ENCODE data around the gene MAPKAPK2.

The MAPKAPK2 gene

GRCh38 chr1:206684003-206684402, 702 bp upstream of the MAPKAPK2 start:
- no peak for DNase-seq (ENCODE audit: low read depth)

GRCh38 chr1:206685334-206685768, 646 bp downstream of the MAPKAPK2 start:
- DNase-seq (ENCODE audit: low read depth), result no peak

GRCh38 chr1:206685769-206686477, 1.2 kb downstream of the MAPKAPK2 start:
- DNase-seq (ENCODE audit: low read depth), result peak; percentile 51

- no peak for DNase-seq (ENCODE audit: low read depth)
Measured at GRCh38 chr1:206686478-206687249, 2.0 kb downstream of the MAPKAPK2 start.

GRCh38 chr1:206687251-206687914, 2.7 kb downstream of the MAPKAPK2 start:
- no peak for DNase-seq (ENCODE audit: low read depth)

- no peak for DNase-seq (ENCODE audit: low read depth)
Measured at GRCh38 chr1:206687915-206688442, 3.3 kb downstream of the MAPKAPK2 start.

GRCh38 chr1:206690516-206690915, 5.8 kb downstream of the MAPKAPK2 start:
- no peak for DNase-seq (ENCODE audit: low read depth)

- no peak for DNase-seq (ENCODE audit: low read depth)
Measured at GRCh38 chr1:206691604-206692003, 6.9 kb downstream of the MAPKAPK2 start.

GRCh38 chr1:206693029-206693428, 8.3 kb downstream of the MAPKAPK2 start:
- no peak for DNase-seq (ENCODE audit: low read depth)

- no peak for DNase-seq (ENCODE audit: low read depth)
Measured at GRCh38 chr1:206693592-206693991, 8.9 kb downstream of the MAPKAPK2 start.

GRCh38 chr1:206694171-206695124, 9.7 kb downstream of the MAPKAPK2 start:
- no peak for DNase-seq (ENCODE audit: low read depth)

GRCh38 chr1:206695733-206696132, 11.0 kb downstream of the MAPKAPK2 start:
- DNase-seq (ENCODE audit: low read depth), result no peak

- DNase-seq (ENCODE audit: low read depth), result no peak
Measured at GRCh38 chr1:206696812-206697585, 12.3 kb downstream of the MAPKAPK2 start.

GRCh38 chr1:206698011-206698410, 13.3 kb downstream of the MAPKAPK2 start:
- no peak for DNase-seq (ENCODE audit: low read depth)

GRCh38 chr1:206699000-206699586, 14.4 kb downstream of the MAPKAPK2 start:
- no peak for DNase-seq (ENCODE audit: low read depth)

GRCh38 chr1:206699626-206700025, 14.9 kb downstream of the MAPKAPK2 start:
- DNase-seq (ENCODE audit: low read depth), result no peak

- no peak for DNase-seq (ENCODE audit: low read depth)
Measured at GRCh38 chr1:206700445-206701036, 15.8 kb downstream of the MAPKAPK2 start.

- DNase-seq (ENCODE audit: low read depth), result no peak
Measured at GRCh38 chr1:206702260-206702659, 17.6 kb downstream of the MAPKAPK2 start.

GRCh38 chr1:206702803-206703202, 18.1 kb downstream of the MAPKAPK2 start:
- DNase-seq (ENCODE audit: low read depth), result no peak

GRCh38 chr1:206703661-206704060, 19.0 kb downstream of the MAPKAPK2 start:
- DNase-seq (ENCODE audit: low read depth), result no peak

Measured in GM04504 (cell line).